OCI-LY7 (cell line): Measurements from ENCODE around the gene USP8.

ENCODE experiments used
- EZH2phosphoT487 ChIP-seq: fragments of 200-600 bp; sonication (generic); IDR thresholded peaks from 2 replicates; pipeline ENCODE4 v1.6.1; 2018; ENCODE audit warnings: low read depth, borderline replicate concordance, mild to moderate bottlenecking, mixed run types, antibody characterized with exemption, low read length, moderate library complexity, mixed read lengths
- TF ChIP-seq, protein P1 (sequence below): fragments of 200-600 bp; sonication (generic); conservative IDR thresholded peaks from 2 replicates; pipeline ENCODE4 v1.5.1; 2014; ENCODE audit warnings: mild to moderate bottlenecking, antibody characterized with exemption, low read length, moderate library complexity, mixed read lengths

DNA sequence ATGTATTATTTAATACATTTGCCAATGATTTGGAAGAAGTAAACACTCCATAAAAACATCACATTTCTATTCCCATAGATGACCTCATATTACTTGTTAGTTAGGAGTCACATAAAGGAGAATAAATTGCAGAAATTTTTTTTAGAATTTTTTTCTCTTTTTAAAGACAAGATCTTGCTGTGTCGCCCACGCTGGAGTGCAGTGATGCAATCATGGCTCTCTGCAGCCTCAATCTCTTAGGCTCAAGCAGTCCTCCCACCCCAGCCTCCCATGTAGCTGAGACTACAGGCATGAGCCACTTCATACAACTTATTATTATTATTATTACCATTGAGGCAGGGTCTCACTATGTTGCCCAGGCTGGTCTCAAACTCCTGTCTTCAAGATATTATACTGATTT lies 12.3 kb upstream of the USP8 start:
- TF ChIP-seq, protein P1, sequence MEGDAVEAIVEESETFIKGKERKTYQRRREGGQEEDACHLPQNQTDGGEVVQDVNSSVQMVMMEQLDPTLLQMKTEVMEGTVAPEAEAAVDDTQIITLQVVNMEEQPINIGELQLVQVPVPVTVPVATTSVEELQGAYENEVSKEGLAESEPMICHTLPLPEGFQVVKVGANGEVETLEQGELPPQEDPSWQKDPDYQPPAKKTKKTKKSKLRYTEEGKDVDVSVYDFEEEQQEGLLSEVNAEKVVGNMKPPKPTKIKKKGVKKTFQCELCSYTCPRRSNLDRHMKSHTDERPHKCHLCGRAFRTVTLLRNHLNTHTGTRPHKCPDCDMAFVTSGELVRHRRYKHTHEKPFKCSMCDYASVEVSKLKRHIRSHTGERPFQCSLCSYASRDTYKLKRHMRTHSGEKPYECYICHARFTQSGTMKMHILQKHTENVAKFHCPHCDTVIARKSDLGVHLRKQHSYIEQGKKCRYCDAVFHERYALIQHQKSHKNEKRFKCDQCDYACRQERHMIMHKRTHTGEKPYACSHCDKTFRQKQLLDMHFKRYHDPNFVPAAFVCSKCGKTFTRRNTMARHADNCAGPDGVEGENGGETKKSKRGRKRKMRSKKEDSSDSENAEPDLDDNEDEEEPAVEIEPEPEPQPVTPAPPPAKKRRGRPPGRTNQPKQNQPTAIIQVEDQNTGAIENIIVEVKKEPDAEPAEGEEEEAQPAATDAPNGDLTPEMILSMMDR, result no peak
- no peak for TF ChIP-seq EZH2phosphoT487
